NK-92 treated with Interleukin-12 subunit alpha and Interleukin-12 subunit beta, amount 100 ng/mL, for 24 hours (cell line): Measurements from ENCODE around the gene CDC42BPA.
"Not testable (repeated sequence)": the region's sequence is repeated elsewhere in the genome, so short reads cannot be mapped to it uniquely, and the experiment has no call there.

Source experiments
- DNase-seq: peaks from one replicate; lab custom pipeline; 2025; lab: John Stamatoyannopoulos, UW

Gene CDC42BPA

GRCh38 chr1:227318016-227318852 lies at the start of gene CDC42BPA:
Gene CDC42BPA (minus strand): TSS chr1:227318492. CDS start chr1:227317182, 1,310 bp downstream.
- no peak for DNase-seq

DNA sequence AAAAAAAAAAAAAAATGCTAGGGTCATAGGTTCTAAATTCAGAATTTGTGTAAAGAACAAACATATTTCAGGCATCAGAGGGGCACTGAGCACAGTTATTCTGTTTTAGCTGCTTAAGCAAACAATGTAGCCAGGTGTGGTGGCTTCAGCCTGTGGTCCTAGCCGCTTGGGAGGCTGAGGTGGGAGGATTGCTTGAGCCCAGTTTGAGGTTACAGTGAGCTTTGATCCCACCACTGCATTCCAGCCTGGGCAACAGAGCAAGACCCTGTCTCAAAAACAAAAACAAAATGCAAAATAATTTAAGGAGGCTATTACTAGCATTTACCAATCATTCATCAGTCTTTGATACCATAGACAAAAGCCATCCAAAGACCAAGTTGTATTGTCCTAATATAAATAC lies 49.7 kb upstream of the CDC42BPA start:
- DNase-seq: no peak

- DNase-seq: no peak
Observed at GRCh38 chr1:227365473-227366431, 47.5 kb upstream of the CDC42BPA start.

- no peak for DNase-seq
Observed at GRCh38 chr1:227364657-227365056, 46.4 kb upstream of the CDC42BPA start.

DNA sequence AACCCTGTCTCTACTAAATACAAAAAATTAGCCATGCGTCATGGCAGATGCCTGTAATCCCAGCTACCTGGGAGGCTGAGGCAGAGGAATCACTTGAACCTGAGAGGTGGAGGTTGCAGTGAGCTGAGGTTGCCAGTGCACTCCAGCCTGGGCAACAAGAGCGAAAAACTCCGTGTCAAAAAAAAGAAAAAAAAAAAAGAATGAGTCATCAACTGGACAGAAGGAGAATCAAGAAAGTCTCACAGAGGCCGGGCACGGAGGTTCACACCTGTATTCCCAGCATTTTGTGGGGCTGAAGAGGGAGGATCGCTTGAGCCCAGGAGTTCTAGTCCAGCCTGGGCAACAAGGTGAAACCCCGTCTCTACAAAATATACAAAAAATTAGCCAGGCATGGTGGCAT lies 45.5 kb upstream of the CDC42BPA start:
- no peak for DNase-seq

DNA sequence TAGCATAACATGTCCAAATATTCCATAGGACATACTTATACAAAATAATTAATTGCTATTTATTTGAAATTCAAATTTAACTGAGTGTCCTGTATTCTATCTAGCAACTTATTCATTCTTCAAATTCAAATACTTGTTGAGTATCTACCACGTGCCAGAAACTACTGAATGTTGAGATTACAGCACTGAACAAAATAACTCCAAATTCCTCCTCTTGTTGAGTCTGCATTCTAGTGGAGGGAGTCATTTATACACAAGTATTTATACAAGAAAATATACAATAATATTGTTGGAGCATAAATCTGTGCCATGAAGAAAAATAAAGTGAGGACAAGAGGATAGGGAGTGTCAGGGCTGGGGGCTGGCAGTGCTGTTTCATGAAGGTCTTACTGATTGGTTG lies 43.7 kb upstream of the CDC42BPA start:
- no peak for DNase-seq

DNA sequence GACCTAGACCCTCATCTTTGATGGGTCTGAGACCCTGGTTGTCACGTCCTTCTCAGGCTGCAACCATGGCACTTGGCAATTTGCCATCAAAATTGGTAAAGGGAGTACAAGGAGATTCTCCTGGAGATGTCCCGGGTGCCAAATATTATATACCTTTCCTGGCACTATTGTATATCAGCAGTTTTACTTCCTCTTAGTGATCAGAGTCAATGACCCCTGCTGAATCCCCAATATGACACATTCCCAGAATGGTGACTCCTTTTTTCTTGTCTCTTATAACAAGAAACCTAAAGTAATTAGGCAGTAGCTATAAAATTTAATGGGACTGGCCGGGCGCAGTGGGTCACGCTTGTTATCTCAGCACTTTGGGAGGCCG lies 39.6 kb upstream of the CDC42BPA start:
- DNase-seq: no peak

GRCh38 chr1:227357171-227357926 lies 39.1 kb upstream of the CDC42BPA start:
- DNase-seq: no peak

DNA sequence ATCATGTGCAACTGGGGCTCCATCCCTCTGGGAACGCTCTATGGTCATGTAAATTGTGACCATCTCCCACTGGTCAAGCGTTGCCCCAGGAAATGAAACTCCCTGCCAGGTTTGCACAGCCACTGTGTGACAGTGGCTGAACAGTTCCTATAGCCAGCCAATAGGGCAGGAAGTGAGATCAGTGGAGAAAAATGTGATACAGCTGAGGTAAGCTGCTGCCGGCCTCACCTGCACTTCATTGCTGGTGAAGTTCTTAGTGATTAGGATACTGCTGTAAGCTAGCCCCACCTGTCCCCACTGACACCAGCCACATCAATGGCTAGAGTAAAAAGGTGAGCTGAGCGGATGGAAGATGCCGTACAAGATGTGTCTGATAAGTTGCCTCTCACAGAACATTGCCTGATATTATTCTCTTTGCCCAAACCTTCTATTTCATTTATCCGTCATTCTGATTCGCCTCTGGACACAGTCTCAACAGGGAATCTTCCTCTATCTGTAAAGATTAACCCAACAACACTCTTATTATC lies 38.4 kb upstream of the CDC42BPA start:
- DNase-seq: no peak

DNA sequence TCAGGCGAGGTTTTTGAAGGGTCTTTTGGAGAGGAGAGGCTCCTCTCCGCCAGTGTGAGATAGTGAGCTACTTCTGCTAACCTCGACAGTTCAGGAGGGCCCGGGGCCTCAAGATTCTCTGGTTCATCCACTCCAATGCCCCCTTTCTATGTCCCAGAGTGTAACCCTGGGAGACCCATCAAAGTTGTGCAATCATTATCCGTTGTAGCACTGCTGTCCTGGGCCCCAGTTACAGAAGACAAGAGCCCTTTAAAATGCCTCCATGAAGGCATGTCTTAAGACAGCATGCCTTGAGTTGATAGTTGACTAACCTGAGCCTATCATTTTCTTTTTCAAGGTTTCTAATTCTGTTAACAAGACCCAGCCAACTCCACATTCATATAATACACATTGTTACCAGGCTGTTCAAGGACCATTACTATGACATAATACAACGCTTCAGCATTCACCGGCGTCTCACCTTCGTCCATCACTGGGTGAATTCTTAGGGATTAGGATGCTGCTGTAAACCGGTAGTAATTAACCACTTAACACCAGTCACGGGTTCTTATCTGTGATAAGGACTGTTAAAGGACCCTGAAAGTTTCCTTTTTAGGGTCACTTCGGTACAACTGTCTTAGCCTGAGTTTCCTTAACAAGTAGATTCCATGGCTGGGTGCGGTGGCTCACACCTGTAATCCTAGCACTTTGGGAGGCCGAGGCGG lies 37.4 kb upstream of the CDC42BPA start:
- DNase-seq: no peak

- DNase-seq: no peak
Observed at GRCh38 chr1:227353186-227353585, 34.9 kb upstream of the CDC42BPA start.

DNA sequence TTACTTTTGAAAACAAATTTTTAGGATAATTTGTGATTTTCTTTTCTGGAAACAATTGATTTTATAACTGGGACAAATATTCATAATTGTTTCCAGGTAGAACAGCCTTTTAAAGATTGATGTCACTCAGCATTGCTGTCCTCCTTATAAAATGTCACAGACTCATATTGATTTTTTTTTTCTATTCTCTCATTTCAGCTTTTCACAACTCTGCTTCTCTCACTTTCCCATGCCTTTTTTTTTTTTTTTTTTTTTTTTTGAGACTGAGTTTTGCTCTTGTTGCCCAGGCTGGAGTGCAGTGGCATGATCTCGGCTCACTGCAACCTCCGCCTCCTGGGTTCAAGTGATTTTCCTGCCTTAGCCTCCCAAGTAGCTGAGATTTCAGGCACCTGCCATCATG lies 33.9 kb upstream of the CDC42BPA start:
- DNase-seq: not testable (repeated sequence)

DNA sequence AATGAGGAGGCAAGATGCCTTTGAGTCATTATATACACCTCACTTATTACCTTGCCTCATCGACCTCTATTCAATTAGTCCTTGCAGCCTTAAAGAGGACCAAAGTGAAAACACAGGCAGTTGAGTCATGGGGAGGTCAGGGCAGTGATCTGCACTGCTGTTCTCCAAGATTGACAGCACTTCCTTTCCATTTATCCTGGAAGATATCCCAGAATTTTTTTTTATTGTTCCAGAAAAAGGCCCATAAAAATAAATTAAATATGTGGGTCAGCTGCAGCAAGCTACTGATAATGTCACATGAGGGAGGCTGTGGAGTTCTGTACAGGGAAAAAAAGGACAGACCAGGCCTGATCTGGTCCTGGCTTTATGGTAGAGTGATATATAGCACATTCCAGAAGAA lies 33.2 kb upstream of the CDC42BPA start:
- no peak for DNase-seq

DNA sequence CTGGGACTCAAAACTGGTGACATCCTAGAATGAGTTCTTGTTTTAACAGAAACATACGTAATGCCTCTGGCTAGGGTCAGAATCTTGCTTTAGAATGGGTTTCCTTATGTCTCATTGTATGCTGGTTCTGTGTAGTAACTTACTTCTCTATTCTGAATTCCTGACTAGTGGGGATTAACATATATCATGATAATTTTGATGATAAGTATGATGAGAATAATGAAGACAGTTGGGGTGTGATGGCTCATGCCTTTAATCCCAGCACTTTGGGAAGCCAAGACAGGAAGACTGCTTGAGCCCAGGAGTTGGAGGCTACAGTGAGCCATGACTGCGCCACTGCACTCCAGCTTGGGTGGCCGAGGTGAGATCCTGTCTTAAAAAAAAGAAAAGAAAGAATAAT lies 31.7 kb upstream of the CDC42BPA start:
- DNase-seq: no peak

- DNase-seq: no peak
Observed at GRCh38 chr1:227343727-227344551, 25.6 kb upstream of the CDC42BPA start.

DNA sequence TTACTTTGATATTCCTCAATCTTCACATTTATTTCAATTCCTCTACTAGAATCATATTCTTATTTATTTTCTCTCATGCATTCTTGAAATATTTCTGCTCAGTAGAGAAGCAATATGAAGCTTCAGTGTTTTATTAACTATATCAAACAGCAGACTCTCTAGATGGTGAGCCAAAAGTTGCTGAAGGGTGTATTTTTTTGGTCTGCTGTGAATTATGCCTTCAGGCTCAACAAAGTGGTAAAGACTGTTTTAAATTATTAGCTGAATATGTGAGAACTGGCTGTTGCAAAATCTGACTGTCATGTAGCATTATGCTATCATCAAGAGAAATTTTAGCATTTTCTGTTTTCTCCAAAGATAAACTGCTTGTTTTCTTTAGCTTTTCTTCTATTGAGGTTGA lies 24.9 kb upstream of the CDC42BPA start:
- no peak for DNase-seq

DNA sequence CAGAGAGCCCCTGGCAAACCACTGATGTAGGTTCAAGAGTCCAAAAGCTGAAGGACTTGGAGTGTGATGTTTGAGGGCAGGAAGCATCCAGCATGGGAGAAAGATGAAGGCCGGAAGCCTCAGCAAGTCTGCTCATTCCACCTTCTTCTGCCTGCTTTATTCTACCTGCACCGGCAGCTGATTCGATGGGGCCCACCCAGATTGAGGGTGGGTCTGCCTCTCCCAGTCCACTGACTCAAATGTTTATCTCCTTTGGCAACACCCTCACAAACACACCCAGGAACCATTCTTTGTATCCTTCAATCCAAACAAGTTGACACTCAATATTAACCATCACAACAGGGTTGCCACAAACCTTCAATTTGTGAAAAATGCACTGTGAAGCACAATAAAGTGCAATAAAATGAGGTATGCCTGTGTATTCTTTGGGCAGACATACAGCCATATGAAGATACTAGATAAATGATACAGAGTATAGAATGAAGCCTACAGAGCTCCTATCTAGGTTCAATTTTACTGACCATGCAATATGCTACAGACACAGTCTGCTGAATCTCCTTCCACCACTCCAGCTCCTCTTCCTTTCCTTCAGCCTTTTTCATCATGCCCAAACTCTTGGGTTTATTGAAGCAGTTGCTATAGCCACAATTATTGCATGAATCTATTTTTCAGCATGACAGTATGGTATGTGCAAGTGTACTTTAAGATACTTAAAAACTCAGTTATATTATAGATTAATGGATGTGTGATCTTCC lies 24.0 kb upstream of the CDC42BPA start:
- no peak for DNase-seq

DNA sequence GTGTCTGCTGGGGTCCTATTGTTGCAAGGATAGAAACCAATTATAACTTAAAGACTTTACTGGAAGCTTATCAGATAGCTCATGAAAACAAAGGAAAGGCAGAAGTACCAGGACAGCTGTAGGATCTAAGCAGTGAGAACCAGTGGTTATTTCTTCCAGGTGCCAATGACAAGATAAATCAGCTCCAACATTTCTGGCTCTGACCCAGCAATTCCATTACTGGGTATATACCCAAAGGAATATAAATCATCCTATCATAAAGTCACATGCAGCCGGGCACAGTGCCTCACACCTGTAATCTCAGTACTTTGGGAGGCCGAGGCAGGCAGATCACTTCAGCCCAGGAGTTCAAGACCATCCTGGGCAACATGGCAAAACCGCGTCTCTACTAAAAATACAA lies 17.8 kb upstream of the CDC42BPA start:
- not testable (repeated sequence) for DNase-seq

DNA sequence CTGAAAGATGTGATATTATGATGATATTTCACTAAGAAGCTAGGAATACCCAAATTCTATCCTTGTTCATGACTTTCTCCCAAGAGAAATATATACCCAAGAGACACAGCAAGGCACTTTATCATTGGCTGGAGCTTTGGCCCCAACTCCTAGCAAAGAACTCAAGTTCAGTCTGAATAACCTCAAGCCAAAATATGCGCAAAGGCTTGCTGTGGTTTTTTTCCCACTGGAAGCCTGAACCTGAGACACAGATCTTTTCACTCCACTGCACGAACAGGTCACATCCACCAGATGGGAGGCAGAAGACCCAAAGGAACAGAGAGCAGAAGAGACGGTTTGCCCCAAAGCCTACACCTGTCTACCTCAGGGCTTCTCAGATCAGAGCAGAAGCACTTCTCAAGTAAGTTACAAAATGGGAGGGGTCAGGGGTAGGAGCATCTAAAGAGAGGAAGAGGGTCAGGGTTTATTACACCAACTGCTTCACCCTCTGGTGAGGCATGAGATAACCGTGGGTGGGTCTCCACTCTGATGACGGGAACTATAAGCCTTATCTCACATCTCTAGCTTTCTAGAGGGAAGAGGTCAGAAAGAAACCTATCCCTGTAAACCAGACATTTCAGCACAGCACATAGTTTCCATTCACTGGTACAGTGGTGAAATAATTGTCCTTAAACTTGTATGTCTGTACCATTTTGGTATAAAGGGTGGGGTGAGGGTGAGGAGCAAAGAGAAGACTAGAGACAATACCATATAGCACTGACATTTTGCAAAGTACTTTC lies 17.1 kb upstream of the CDC42BPA start:
- no peak for DNase-seq
